ENCODE data around the gene CDC26.
A peak's percentile ranks its signal among the peaks of the same experiment; 100 is the strongest.
"Not testable (repeated sequence)": the region's sequence is repeated elsewhere in the genome, so short reads cannot be mapped to it uniquely, and the experiment has no call there.

CDC26 gene

GRCh38 chr9:113238859-113239232, 36.5 kb downstream of the CDC26 start:
- no peak for DNase-seq (ENCODE audit: low read depth, low spot score)

GRCh38 chr9:113238202-113238858, 37.0 kb downstream of the CDC26 start:
- DNase-seq (ENCODE audit: low read depth, low spot score): no peak

- no peak for DNase-seq (ENCODE audit: low read depth, low spot score)
Measured at GRCh38 chr9:113237026-113237425, 38.3 kb downstream of the CDC26 start.

DNA sequence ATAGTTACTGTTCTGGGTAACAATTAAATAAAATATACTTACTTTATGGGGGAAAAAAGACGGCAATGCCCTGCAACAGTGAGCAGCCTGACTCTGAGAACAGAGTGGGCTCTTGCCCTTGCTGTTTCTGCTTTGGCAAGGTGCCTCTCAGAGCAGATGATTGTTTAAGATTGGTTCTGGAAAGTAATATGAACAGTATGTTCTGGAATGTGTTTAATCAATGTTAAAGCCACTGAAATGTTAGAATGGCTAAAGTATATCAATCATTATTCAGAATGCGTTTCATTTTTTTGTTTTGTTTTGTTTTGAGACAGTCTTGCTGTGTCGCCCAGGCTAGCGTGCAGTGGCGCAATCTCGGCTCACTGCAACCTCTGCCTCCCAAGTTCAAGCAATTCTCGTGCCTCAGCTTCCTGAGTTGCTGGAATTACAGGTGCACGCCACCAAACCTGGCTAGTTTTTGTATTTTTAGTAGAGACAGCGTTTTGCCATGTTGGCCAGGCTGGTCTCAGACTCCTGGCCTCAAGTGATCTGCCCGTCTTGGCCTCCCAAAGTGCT, 39.6 kb downstream of the CDC26 start:
- not testable (repeated sequence) for DNase-seq (ENCODE audit: low read depth, low spot score)

GRCh38 chr9:113231701-113232100, 43.7 kb downstream of the CDC26 start:
- no peak for DNase-seq (ENCODE audit: low read depth, low spot score)

DNA sequence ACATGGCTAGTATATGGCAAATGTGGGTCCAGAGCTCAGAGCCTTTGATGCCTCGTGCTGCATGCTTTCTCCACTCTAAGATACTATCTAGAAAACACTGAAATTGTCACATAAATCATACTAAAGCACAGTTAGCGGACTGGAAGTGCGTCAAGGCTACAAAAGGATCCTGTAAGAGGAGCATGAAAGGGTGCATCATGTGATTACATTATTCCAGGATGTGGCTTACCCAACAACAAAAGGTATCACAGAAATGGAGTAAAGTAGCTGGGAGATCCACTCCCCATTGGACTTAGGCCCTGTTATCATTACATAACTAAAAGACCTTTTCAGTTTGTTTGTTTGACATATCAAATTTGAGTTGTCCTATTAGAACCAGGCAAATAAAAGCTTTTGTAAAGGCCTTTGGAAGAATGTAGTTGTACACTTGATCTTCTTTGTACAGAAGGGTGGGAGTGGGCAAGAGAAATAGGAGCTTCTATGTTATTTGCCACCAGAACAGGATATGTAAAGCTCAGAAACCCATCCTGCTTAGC, 47.2 kb downstream of the CDC26 start:
- no peak for DNase-seq (ENCODE audit: low read depth, low spot score)

- DNase-seq (ENCODE audit: low read depth, low spot score): no peak
Measured at GRCh38 chr9:113227436-113227835, 47.9 kb downstream of the CDC26 start.

GRCh38 chr9:113223963-113224362, 51.4 kb downstream of the CDC26 start:
- no peak for DNase-seq (ENCODE audit: low read depth, low spot score)

DNA sequence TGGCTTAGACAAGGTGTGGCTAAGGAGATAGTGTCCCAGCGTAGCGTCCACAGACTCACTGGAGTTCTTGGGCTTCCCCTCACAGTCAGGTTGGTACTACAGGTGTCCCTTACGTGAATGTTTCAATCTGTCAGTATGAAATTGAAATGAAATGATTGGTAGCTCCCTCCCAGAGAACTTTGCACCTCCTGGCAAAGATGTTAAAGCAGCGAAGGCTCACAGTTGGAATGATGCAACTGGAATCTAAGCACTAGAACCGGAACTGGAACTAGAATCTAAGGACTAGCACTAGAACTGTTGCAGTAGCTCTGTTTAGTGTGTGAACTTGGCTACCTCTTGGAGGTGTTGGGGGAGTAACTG, 52.9 kb downstream of the CDC26 start:
- no peak for DNase-seq (ENCODE audit: low read depth, low spot score)

GRCh38 chr9:113221800-113222481, 53.4 kb downstream of the CDC26 start:
- no peak for DNase-seq (ENCODE audit: low read depth, low spot score)

DNA sequence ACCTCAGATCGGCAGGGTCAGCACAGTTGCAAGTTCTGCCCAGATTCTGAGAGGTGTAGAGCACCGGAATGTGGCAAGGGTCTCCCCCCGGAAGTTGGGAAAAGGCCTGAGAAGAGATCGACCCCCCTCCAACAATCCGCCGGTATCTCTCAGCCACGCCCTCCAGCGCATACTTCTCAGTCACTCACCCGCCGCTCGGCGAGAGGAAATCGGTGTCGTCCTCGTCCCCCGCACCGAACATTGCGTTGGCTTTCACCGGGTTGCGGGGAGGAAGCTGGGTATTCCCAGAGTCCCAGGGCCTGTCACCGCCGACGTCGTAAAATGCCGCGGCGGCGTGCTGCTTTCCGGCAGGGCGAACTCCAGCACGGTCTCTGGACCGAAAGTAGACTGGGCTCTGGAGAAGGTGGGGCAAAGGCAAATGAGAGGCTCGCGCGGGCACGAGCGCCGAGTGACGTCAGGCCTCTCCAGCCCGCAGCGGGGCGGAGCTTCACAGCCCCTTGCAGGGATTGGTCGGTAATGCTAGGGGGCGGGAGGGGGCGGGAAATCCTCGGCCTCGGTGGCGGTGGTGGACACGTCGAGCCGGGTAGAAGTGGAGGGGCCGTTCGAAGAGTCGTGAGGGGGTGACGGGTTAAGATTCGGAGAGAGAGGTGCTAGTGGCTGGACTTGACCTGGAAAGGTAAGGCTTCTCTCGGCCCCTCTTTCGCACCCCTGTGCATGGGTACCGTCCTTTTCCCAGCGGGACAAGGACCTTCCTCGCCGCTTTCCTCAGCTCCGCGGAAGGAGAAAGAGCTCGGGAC, 54.2 kb downstream of the CDC26 start, which contains the start of the genes FKBP15 and SLC31A1:
FKBP15 (minus strand) TSS at position 275 of the 797 bp plus-strand sequence; CDS start at position 241, 34 bp downstream.
SLC31A1 (plus strand) TSS at position 542 of the 797 bp plus-strand sequence. CDS start 34,605 bp downstream, outside the sequence.
- DNase-seq (ENCODE audit: low read depth, low spot score): peak; percentile 97

DNA sequence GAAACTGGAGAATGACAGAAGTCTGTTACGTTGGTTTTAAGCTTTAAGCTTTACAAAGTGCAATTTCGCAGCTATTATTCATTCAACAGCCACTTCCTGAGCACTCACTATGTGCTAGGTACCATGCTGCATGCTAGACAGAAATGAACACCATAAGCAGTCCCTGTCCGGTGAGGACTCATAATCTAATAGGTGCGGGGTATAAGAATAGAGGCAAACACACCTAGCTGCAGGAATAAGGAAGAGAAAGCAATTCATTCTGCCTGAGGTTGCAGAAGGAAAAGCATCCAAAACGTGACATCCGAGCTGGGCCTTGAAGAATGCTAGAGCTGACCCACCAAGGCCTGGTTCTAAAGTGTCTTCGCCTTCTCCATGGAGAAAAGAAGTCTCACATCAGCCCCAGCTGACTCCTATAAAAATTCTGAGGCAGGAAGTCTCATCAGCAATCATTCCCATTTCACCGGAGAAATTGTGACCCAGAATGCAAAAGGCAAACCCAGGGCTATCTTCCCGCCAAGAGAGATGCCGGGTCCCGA, 54.8 kb downstream of the CDC26 start:
- no peak for DNase-seq (ENCODE audit: low read depth, low spot score)

- DNase-seq (ENCODE audit: low read depth, low spot score): no peak
Measured at GRCh38 chr9:113219969-113220368, 55.4 kb downstream of the CDC26 start.

GRCh38 chr9:113219186-113219936, 56.0 kb downstream of the CDC26 start:
- no peak for DNase-seq (ENCODE audit: low read depth, low spot score)
